Naive thymus-derived CD8-positive, alpha-beta T cell (primary cell): ENCODE data around the gene SNRPD3. TPM values are rescaled to one million over a fixed set of nuclear protein-coding genes. Genes with fewer than 3 reads are reported as not detected.
A peak's percentile ranks its signal among the peaks of the same experiment; 100 is the strongest.

ENCODE experiments used
- ATAC-seq, 2 donors: fragments of 150-1000 bp; cut with Tn5 transposase in 1 of 2; sonication (Bioruptor Pico), chemical (Tn5 transposase) in 1 of 2; 1 replicate in 1 of 2; 2 replicates in 1 of 2; pipeline ENCODE4 v1.10.0; 2021; ENCODE audit warnings: mild to moderate bottlenecking in 2 of 2, moderate library complexity in 2 of 2
- POLR2A ChIA-PET: fragments of 350-600 bp; sonication (Branson Sonifier 250); formaldehyde crosslinking; loops from one replicate; lab custom pipeline; 2021; ENCODE audit warnings: antibody characterized with exemption; lab: Charles Lee
- DNase-seq, 10 donors: peaks; one replicate each; pipeline versions ENCODE4 v3.0.0 to v3.0.0-alpha.2; 2020 to 2022
- H3K27ac Mint-ChIP-seq, 10 donors: one replicate each; pipeline ENCODE4 v1.8.0; 2020 to 2022; ENCODE audit warnings: mild to moderate bottlenecking in 10 of 10, mixed read lengths in 10 of 10, moderate library complexity in 4 of 10, inconsistent platforms in 1 of 10
- H3K27me3 Mint-ChIP-seq, 5 donors: one replicate each; pipeline ENCODE4 v1.8.0; 2021 to 2022; ENCODE audit warnings: mixed read lengths in 5 of 5
- H3K36me3 Mint-ChIP-seq, 3 donors: one replicate each; pipeline ENCODE4 v1.8.0; 2020 to 2022; ENCODE audit warnings: mixed read lengths in 3 of 3, mild to moderate bottlenecking in 2 of 3, inconsistent platforms in 1 of 3
- H3K4me1 Mint-ChIP-seq, 4 donors: one replicate each; pipeline ENCODE4 v1.8.0; 2021 to 2022; ENCODE audit warnings: mixed read lengths in 4 of 4
- H3K4me3 Mint-ChIP-seq, 10 donors: one replicate each; pipeline ENCODE4 v1.8.0; 2020 to 2022; ENCODE audit warnings: mild to moderate bottlenecking in 10 of 10, mixed read lengths in 10 of 10, moderate library complexity in 6 of 10, inconsistent platforms in 1 of 10
- H3K9me3 Mint-ChIP-seq, 9 donors: one replicate each; pipeline ENCODE4 v1.8.0; 2020 to 2022; ENCODE audit warnings: mixed read lengths in 9 of 9, mild to moderate bottlenecking in 3 of 9, inconsistent platforms in 1 of 9, moderate library complexity in 1 of 9
- polyA plus RNA-seq, 3 donors: library from polyadenylated mRNA; unstranded; fragments of 300-500 nt; fragmentation: Illumina TruSeq; gene quantifications; one replicate each; pipeline ENCODE4 v1.2.3, GENCODE V29; 2021
- total RNA-seq, 8 experiments: library from RNA in 2 of 8; stranded (reverse) in 2 of 8; gene quantifications; one replicate each; pipeline ENCODE4 v1.2.3 and lab custom pipeline; 2021 to 2026

Gene SNRPD3
- 10 to 100 TPM; 81.8 to 83.9 TPM for total RNA-seq
- polyA plus RNA-seq: 100 to 1,000 TPM in 1 of 3 donors, 10 to 100 TPM in 2; 95.6 to 103 (median 97.9) TPM
- 41.8 to 102 (median 63.4) reads per million in 6 experiments for total RNA-seq (lab: John Stamatoyannopoulos, UW)

DNA sequence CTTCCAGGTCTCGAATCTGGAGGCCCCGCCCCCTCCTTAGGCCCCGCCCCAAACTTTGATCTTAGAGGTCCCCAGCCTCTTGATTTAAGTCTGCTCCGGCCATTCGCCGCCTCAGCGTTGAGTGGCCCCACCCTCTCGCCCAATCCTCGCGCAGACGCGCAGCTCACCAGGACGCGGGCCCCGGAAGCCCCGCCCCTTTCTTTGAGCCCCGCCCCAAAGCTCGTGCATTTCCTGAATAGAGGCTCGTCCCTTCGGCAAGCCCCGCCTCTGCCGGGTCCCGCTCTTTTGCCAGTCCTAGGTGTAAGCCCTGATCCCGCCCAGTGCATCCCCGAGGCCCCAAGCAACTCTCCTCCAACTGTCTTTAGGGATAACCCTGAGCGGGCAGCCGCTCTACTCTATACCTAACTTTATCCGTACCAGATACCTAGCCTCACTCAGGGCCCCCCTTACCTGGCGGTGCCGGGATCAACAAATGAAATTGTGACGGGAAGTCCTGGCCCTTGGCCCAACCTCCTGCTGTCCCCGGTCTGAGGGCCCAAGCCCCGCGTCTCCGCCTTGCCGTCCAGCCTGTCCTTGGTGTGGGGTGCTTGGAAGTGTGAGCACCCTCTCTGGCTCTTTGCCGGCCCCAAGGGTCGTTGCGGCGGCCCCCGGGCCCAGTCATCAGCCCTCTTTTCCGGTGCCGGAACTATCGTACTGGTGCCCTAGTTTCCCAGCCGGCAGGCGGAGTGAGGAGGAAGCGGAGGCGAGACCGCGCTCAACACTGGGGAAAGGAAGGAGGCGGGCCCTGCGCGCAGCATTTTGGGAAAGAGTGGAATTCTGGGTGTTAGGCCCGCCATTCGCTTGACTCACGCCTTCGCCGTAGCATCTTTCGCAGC is at the start of gene SNRPD3:
Gene SNRPD3, plus strand, starts transcription at position 835 of the 875 bp plus-strand sequence. CDS start 1,676 bp downstream, outside the sequence.
- POLR2A ChIA-PET: interaction anchor here (0.9 to 4.4 kb wide), 7 partner anchors 10 to 784 kb away, joined by 3 to 20 read pairs (median 3); partner anchors contain the start of genes ADORA2A and MIF
- H3K27ac Mint-ChIP-seq: peak within 1 kb of the TSS; percentile 91 to 99 (median 98)

DNA sequence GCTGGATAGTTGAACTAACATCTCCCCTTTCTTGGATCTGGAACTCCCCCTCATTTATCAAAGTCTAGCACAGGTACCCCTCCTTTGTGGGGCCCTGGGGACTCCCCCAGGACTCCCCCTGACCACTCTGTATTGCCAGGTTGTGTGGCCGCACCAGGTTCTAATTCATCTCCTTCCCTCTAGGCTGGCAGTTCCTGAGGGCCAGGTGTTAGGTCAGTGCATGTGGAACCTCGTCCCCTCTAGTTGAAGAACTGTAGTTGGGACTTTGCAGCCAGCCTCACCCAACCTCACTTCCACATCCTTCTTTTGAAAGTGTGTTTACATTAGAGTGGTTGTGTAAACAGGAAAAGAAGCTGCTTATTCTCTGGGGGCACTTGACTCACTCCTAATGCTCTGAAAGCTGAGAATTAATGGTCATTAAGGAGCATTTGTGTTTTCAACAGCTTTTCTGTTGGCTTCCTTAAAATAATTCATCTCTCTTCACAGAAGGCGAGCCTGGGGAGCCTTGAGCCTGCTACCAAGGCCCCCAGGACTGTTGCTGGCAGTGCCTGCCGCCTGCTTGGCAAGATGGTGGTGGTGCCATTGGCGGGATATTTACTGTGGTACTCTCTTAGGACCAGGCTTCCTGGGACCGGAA is 48.9 kb upstream of the SNRPD3 start:
- POLR2A ChIA-PET: no interaction called here
- ATAC-seq: no peak
- H3K4me3 Mint-ChIP-seq: no peak overlapping the region

More for the DNA sequence above, at the start of gene SNRPD3:
- H3K4me3 Mint-ChIP-seq: peak within 1 kb of the TSS; percentile 94 to 99 (median 98)
- H3K9me3 Mint-ChIP-seq: no peaks in the 10 kb centered on the region
- DNase-seq: peak; percentile 95 to 100 (median 98)
- no peaks in the 10 kb centered on the region for H3K27me3 Mint-ChIP-seq
- peak; percentile 82 to 85 for ATAC-seq
- H3K4me1 Mint-ChIP-seq: peaks cover 39 to 82% (median 71%) of the 10 kb centered on the region in 4 donors
- H3K36me3 Mint-ChIP-seq: peaks cover 0 to 33% (median 0%) of the 10 kb centered on the region in 3 donors

DNA sequence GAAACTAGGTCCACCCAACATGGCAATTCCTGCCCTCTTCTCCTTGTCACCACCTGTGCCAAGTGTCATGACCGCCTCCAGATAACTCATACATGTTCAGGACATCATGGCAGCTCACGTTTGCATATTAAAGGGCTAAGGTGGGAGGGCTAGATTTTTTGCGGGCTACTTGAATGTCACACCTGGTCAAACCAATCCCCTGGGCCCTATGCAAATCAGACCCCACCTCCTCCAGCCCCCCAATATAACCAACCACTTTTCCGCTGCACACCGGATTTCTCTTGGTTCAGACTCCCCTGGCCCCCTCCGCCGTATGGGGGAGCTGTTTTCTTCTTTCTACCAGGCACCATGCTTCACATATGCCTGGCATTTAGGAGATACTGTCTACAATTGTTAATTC is 48.1 kb upstream of the SNRPD3 start:
- POLR2A ChIA-PET: no interaction called here
- Mint-ChIP-seq H3K4me3 (no peak overlapping the region), H3K36me3 (no peaks in the 10 kb centered on the region)

More for the DNA sequence above, 48.9 kb upstream of the SNRPD3 start:
- peaks cover 0 to 2% (median 0%) of the 10 kb centered on the region in 5 donors for H3K27me3 Mint-ChIP-seq
- peaks cover 6 to 45% (median 10%) of the 10 kb centered on the region in 4 donors for H3K4me1 Mint-ChIP-seq
- H3K36me3 Mint-ChIP-seq: no peaks in the 10 kb centered on the region
- H3K9me3 Mint-ChIP-seq: no peaks in the 10 kb centered on the region
- H3K27ac Mint-ChIP-seq: peak overlapping the region in 2 of 10 donors; percentile 47 to 52
- DNase-seq: no peak

DNA sequence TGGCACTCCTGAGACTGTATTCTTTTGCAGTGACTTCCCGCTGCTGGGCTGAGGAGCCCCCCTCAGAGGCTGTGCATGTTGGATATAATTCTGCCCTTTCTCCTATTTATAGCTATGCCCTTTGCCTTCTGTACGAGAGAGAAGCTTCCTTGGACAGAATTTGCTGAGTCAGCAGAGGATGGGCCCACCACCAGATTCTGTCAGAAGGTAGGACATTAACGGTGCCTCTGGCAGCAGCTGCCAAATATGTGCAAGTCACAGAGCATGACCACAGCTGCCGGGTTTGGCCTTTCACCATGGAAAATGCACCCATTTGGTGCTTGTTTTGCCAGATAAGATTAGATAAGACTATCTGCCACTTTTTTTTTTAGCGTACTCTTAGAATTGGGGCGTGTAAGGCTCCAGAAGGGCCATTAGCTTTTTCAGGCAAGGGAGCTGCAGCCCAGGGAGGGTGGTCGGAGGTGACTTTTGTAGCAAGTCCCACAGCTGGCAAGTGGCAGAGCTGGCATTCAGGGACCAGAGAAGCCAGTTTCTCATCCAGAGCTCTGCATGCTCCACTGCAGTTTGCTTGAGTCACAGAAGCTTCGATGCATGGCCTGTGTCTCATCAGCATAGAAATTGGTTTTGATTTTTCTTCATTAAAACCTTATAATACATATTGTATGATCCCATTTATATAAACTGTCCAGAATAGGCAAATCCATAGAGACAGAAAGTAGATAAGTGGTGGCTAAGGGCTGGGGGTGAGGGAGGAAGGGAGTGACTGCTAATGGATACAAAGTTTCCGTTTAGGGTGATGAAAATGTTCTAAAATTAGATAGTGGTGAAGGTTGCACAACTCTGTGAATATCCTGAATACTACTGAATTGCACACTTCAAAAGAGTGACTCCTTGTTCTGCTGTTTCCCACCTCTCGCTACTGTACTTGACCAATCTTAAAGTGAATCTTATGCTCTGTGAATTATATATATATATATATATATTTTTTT is 44.9 kb upstream of the SNRPD3 start:
- H3K27ac Mint-ChIP-seq: no peak overlapping the region
- ATAC-seq (no peak), DNase-seq (no peak)
- no peaks in the 10 kb centered on the region for H3K36me3 Mint-ChIP-seq
- H3K4me3 Mint-ChIP-seq: peak overlapping the region in 1 of 10 donors; percentile 39
- peaks cover 0 to 43% (median 2%) of the 10 kb centered on the region in 4 donors for H3K4me1 Mint-ChIP-seq
- H3K27me3 Mint-ChIP-seq: peaks cover 0 to 2% (median 0%) of the 10 kb centered on the region in 5 donors
- H3K9me3 Mint-ChIP-seq: no peaks in the 10 kb centered on the region
- POLR2A ChIA-PET: no interaction called here

More for the DNA sequence above, 48.1 kb upstream of the SNRPD3 start:
- Mint-ChIP-seq H3K27me3 (peaks cover 0 to 2% (median 0%) of the 10 kb centered on the region in 5 donors), H3K9me3 (no peaks in the 10 kb centered on the region), H3K4me1 (peaks cover 6 to 50% (median 10%) of the 10 kb centered on the region in 4 donors), H3K27ac (no peak overlapping the region)
- ATAC-seq (no peak), DNase-seq (no peak)

DNA sequence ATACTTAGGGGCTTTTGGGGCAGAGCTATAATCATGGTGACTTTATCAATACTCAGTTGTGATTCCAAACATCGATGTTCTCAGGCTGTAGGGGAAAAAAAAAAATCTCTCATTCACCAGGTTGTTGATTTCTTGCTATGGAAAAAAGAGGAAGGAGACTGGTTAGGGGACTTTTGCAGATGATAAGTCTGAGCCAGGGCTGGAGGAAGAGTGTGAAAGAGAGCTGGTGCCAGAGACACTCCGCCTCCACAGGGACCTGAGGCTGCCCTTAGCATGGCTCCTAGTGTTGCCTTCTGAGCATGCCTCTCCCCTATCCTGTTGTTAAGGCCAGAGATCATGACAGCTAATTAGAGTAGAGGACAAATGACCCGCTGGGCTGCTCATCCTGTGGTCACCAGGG is 43.8 kb upstream of the SNRPD3 start:
- H3K9me3 Mint-ChIP-seq: no peaks in the 10 kb centered on the region
- DNase-seq: no peak
- peaks cover 0 to 2% (median 0%) of the 10 kb centered on the region in 5 donors for H3K27me3 Mint-ChIP-seq
- peaks cover 0 to 39% (median 2%) of the 10 kb centered on the region in 4 donors for H3K4me1 Mint-ChIP-seq
- POLR2A ChIA-PET: no interaction called here
- peak overlapping the region in 1 of 10 donors; percentile 54 for H3K4me3 Mint-ChIP-seq
- no peaks in the 10 kb centered on the region for H3K36me3 Mint-ChIP-seq
- H3K27ac Mint-ChIP-seq: peak overlapping the region in 1 of 10 donors; percentile 3
- ATAC-seq: no peak

DNA sequence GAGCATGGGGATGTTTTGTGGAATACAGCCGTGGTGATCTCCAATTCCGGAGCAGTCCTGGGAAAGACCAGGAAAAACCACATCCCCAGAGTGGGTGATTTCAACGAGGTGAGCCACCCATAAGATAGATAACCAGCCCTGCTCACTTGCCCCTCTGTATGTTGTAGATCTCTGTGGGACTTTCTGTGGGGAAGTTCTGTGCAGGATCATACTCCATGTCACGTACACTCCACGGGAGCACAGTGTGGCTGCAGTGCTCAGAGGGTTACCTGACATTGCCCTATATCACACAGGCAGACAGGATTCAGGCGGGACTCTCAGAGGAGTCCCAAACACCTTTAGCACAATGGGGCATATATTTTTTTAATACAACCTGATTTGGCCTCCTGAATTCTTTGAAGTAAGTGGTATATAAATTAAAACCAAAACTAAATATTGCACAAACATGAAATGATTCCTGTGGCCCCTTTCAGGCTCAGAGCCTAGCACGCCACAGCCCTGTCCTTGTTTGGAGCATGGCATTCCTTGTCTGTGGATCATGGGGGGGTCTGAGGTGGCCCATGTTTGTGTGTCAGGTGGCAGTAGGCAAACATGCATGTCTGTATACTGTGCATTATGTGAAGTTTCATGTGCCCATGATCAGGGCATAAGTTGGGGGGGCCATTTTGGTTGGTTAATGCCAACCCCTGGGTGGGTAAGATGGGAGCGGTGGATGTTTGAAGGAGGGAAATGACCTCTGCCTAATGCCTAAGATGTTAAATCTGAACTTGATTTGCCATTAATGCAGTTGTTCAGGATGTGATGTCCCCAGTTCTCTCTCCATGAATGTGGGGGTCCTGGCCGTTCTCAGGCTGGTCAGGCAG is 42.2 kb upstream of the SNRPD3 start:
- DNase-seq: no peak
- Mint-ChIP-seq H3K27me3 (peaks cover 0 to 3% (median 0%) of the 10 kb centered on the region in 5 donors), H3K36me3 (no peaks in the 10 kb centered on the region), H3K4me3 (no peak overlapping the region), H3K27ac (no peak overlapping the region), H3K4me1 (peaks cover 0 to 33% (median 2%) of the 10 kb centered on the region in 4 donors), H3K9me3 (no peaks in the 10 kb centered on the region)
- POLR2A ChIA-PET: interaction anchor here (0.6 kb wide), 1 partner anchor 9 kb away, joined by 3 read pairs; no protein-coding TSS in a partner anchor
- no peak for ATAC-seq

DNA sequence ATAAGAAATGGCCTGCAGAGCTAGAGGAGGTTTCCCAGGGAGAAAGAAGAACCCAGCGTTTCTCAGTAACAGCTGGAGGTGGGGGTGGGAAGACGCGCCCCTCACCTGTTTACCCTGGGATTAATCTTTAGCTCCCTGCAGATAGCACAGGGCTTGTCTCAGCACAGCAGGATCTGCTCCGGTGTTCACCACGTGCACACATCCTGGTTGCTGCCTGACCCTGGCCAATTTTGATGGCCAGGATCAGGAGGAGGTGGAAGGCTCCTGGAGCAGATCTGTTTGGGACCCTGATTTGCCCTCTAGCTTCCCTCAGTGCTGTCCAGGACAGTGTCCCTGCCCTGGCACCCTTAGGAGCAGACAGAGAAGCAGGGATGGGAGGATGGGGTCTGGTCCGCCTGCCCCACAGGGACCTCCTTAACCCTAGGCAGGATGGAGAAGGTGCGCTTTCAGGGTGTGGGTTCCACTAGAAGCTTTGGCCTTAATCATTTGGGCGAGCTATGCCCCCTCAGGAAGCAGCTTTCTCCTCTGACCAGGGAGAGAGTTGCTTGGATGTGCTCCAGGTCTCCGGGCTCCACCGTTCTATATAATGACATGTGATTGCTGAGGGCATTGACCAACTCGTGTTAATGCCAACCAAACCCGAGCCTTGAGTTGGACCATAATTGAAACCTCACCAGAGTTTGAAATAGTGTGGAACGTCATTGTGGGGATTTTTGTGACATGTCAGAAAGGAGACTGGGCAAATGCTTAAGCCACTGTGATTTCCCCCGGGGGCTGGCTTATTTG is 41.4 kb upstream of the SNRPD3 start:
- Mint-ChIP-seq H3K36me3 (no peaks in the 10 kb centered on the region), H3K27me3 (peaks cover 0 to 4% (median 0%) of the 10 kb centered on the region in 5 donors), H3K27ac (peak overlapping the region in 1 of 10 donors; percentile 47), H3K9me3 (no peaks in the 10 kb centered on the region), H3K4me1 (peaks cover 0 to 33% (median 2%) of the 10 kb centered on the region in 4 donors), H3K4me3 (no peak overlapping the region)
- no peak for ATAC-seq
- POLR2A ChIA-PET: interaction anchor here (0.6 kb wide), 1 partner anchor 10 kb away, joined by 3 read pairs; no protein-coding TSS in a partner anchor
- no peak for DNase-seq

DNA sequence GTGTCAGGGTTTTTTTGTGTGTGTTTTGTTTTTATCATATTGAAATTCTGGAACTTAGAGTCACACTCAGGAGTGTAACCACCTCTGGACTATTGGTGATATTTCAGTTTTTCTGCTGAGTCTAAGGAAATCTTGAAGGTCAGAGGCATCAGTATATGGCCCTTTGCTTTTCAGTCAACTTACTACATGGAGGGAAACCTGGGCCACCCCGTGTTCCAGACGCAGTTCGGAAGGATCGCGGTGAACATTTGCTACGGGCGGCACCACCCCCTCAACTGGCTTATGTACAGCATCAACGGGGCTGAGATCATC is 40.8 kb upstream of the SNRPD3 start:
- no peak for ATAC-seq
- peaks cover 0 to 30% (median 2%) of the 10 kb centered on the region in 4 donors for H3K4me1 Mint-ChIP-seq
- DNase-seq: no peak
- H3K27ac Mint-ChIP-seq: peak overlapping the region in 1 of 10 donors; percentile 47
- no peaks in the 10 kb centered on the region for H3K36me3 Mint-ChIP-seq
- H3K9me3 Mint-ChIP-seq: no peaks in the 10 kb centered on the region
- H3K4me3 Mint-ChIP-seq: no peak overlapping the region
- peaks cover 0 to 4% (median 0%) of the 10 kb centered on the region in 5 donors for H3K27me3 Mint-ChIP-seq
- POLR2A ChIA-PET: no interaction called here

DNA sequence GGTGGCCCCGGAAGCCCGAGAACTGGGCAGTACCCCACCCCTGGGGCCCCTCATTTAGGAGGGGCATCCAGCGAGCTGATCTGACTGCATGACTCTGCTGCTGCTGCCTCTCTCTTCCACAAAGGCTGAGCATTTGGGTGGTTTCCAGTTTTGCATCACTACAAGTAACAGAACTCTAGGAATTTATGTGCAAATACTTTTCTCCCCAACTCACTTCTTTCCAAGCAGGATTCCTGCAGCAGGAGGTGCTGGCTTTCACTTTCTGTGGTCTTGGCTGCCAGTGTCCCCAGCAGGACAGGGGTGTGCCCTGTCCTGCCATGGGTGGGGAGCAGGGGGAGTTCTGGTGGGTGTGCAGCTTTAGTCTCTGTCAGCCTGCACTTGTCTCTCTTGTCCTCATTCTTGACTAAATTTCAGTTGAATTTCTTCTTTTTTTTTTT is 39.5 kb upstream of the SNRPD3 start:
- H3K27me3 Mint-ChIP-seq: peaks cover 0 to 6% (median 0%) of the 10 kb centered on the region in 5 donors
- no peaks in the 10 kb centered on the region for H3K9me3 Mint-ChIP-seq
- no peaks in the 10 kb centered on the region for H3K36me3 Mint-ChIP-seq
- H3K27ac Mint-ChIP-seq: no peak overlapping the region
- H3K4me1 Mint-ChIP-seq: peaks cover 0 to 18% (median under 1%) of the 10 kb centered on the region in 4 donors
- POLR2A ChIA-PET: interaction anchor here (0.7 kb wide), 1 partner anchor 36 kb away, joined by 3 read pairs; no protein-coding TSS in a partner anchor
- DNase-seq (no peak), ATAC-seq (no peak)
- H3K4me3 Mint-ChIP-seq: no peak overlapping the region

DNA sequence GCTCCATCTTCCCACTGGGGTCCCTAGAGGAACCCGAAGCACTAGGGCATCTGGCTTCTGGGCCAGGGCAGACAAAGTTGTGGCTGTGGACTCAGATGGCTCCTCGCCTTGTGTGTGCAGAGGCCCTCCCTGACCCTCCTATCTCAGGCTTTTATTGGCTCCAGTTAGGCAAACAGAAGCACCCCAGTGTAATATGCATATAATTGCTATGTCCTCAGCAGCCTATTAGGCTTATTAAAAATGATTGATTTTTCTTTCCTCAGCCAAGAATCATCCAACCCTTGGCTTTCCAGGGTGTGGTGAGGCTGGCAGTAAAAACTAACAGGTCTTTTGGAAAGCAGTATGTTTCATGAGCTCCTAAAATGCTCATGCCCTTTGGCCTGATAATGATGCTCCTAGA is 38.4 kb upstream of the SNRPD3 start:
- Mint-ChIP-seq H3K9me3 (no peaks in the 10 kb centered on the region), H3K4me3 (no peak overlapping the region), H3K27me3 (peaks cover 0 to 6% (median 0%) of the 10 kb centered on the region in 5 donors), H3K36me3 (no peaks in the 10 kb centered on the region), H3K4me1 (peaks cover 4 to 18% (median 6%) of the 10 kb centered on the region in 4 donors), H3K27ac (peak overlapping the region in 2 of 10 donors; percentile 17 to 51)
- DNase-seq (no peak), ATAC-seq (no peak)
- POLR2A ChIA-PET: no interaction called here
